NCI-H146 (cell line): Measurements from ENCODE around the gene MTOR.
"Not testable (repeated sequence)": the region's sequence is repeated elsewhere in the genome, so short reads cannot be mapped to it uniquely, and the experiment has no call there.

Experiments
- DNase-seq: peaks from one replicate; lab custom pipeline; 2025; lab: John Stamatoyannopoulos, UW

The MTOR gene

GRCh38 chr1:11107599-11107998, 154.8 kb downstream of the MTOR start:
- no peak for DNase-seq

DNA sequence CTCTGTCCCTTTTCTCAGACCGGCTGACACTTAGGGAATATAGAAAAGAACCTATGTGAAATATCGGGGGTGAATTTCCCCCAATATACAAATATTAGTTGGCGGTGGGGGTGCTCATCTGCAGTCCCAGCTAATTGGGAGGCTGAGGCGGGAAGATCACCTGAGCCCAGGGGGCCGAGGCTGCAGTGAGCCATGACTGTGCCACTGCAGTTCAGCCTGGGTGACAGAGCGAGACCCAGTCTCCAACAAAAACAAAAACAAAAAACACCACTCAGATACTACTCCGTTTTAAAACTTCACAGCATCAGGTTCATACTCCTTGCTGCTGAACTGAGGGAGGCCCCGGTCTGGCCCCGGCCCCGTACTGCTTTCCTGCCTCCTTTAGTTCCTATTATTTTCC, 156.8 kb downstream of the MTOR start:
- DNase-seq = no peak

GRCh38 chr1:11101347-11101746, 161.0 kb downstream of the MTOR start:
- no peak for DNase-seq

- not testable (repeated sequence) for DNase-seq
Observed at GRCh38 chr1:11100806-11101205, 161.5 kb downstream of the MTOR start.

DNA sequence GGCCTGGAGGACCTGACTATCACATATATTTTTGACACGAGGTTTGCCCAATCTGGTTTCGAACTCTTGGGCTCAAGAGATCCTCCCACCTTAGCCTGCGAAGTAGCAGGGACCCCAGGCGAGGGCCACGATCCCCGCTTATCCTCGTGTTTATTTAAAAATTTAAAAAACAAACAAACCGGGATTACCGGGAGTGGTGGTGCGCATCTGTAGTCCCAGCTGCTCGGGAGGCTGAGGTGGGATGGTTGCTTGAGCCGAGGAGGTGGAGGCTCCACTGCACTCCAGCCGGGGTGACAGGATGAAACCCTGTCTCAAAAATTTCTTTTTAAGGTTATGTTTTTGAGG, 162.2 kb downstream of the MTOR start:
- DNase-seq = no peak

DNA sequence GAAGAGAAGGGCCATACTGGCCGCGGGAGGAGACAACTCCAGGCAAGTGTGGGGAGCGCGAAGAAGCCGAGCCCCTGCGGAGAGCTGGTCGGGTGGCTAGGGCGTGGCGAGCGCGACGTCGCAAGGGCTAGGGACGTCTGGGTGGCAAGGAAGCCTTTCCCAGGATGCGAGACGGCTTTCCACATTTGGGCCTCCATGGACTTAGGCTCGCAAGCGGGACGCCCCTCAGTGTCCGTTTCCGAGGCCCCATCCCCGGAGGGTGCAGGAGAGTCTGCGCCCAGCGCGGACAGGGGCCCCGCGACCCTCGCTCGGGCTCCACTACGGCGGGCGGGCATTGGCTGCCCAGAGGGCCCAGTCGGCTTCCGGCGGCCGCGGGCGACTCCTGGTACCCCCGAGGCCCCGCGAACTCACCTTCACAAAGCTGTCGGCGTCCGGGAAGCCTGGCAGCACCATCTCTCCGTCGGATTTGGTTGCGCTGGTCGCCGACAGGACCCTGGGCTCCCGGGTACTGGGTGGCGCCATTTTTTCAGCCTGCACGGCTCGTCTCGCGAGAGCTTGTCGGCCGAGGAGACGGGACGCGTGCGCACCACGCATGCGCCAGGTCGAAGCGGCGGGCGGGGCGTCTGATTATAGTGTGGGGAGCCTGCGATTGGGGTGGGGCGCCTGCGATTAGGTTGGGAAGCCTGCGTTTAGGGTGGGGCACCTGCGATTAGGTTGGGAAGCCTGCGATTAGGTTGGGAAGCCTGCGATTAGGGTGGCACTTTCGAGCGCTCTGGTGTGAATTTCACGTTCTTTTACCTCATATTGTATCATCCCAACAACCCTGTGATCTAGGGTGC, 162.8 kb downstream of the MTOR start, which contains the start of gene EXOSC10:
EXOSC10 (minus strand) TSS at position 560 of the 839 bp plus-strand sequence; CDS start at position 522, 38 bp downstream.
- DNase-seq = peak; percentile 84

- no peak for DNase-seq
Observed at GRCh38 chr1:11098931-11099309, 163.4 kb downstream of the MTOR start.

DNA sequence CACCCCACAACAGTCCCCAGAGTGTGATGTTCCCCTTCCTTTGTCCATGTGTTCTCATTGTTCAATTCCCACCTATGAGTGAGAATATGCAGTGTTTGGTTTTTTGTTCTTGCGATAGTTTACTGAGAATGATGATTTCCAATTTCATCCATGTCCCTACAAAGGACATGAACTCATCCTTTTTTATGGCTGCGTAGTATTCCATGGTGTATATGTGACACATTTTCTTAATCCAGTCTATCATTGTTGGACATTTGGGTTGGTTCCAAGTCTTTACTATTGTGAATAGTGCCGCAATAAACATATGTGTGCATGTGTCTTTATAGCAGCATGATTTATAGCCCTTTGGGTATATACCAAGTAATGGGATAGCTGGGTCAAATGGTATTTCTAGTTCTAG, 178.6 kb downstream of the MTOR start:
- DNase-seq = not testable (repeated sequence)

DNA sequence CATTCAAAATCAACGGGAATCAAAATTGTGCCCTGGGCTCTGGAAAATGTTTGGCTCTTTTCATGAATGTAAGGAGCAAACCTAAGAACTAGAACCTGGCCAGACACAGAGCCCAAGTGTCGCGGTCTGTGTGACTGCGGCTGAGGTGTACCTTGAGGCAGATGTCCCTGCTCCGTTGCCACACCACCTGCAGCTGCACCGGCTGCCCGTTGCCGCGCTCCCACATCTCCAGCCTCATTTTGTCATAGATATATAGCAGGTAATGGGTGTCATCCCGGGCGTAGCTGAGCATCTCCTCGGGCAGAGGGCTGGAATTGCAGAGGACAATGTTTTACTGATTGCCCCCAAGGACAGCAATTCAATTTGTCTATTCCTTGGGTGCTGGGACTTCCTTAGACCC, 181.4 kb downstream of the MTOR start:
- DNase-seq = no peak

DNA sequence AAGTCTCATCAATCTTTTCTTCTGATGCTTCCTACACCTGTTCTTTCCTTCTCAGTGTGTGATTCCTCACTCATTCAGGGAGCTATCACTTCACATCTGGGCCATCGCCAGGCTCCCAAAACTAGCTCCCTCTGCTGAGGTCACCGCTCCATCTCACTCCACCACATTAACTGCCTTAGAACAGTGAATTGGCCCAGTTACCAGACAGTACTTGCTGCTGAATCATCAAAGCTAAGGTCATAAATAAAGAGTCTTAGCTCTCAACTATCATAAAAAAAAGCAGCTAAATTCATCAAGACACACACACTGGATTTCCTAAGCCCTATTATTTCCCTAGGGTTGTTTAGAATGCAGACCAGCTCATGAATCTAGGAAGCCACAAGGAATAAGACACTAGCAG, 183.7 kb downstream of the MTOR start:
- DNase-seq = no peak

DNA sequence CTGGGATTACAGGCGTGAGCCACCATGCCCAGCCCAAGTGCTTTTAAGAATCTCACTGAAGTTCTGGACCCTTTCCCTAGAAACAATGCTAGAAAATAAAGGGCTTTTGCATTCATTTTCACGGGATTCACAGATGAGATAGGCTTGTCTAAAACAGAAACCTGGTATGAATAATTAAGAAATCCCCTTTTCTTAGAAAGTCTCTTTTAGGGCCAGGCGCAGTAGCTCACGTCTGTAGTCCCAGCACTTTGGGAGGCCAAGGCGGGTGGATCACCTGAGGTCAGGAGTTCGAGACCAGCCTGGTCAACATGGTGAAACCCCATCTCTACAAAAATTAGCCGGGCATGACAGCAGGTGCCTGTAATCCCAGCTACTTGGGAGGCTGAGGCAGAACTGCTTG, 189.0 kb downstream of the MTOR start:
- not testable (repeated sequence) for DNase-seq

GRCh38 chr1:11072216-11072917, 190.0 kb downstream of the MTOR start:
- peak; percentile 84 for DNase-seq

GRCh38 chr1:11071463-11072215, 190.7 kb downstream of the MTOR start:
- peak; percentile 94 for DNase-seq

- DNase-seq = peak; percentile 42
Observed at GRCh38 chr1:11070876-11071275, 191.5 kb downstream of the MTOR start.

DNA sequence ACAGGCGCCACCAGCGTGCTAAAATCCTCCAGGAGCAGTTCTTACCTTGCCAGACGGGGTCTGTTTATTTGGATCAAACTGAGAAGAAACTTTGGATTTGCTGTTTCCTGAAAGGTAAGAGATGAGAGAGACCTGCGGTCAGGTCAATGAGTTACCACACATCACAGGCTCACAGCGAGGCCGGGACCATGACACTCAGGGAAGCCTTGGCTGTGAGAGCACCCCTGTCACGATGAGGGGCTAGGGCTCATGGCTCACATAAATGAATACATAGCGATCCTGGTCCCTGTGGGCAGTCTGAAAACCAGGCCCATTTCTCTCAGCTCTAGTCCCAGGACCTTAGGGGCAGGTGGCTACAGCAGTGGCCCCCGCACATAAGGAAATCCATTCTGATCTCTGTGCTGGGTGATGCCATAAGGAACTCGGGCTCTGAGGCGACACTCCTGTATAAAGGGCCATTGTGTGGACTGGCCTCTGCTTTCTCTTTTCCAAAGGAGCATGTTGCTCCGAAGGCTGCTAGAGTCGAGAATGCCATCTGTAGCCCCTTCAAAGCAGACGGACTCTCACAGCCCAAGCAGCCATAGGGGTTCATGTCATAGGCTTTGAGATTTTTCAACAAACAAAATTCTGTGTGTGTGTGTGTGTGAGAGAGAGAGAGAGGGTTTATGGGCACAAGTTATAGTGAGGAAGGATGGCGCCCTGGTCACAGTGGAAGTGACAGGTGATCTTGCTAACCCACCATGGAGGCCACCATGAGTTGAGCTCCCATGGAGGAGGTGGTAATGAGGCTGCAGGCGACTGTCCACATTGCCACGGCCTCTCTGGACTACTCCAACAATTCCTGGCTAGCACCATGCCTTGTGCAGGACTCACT, 193.5 kb downstream of the MTOR start:
- DNase-seq = no peak

GRCh38 chr1:11067716-11068599, 194.4 kb downstream of the MTOR start:
- DNase-seq = no peak

DNA sequence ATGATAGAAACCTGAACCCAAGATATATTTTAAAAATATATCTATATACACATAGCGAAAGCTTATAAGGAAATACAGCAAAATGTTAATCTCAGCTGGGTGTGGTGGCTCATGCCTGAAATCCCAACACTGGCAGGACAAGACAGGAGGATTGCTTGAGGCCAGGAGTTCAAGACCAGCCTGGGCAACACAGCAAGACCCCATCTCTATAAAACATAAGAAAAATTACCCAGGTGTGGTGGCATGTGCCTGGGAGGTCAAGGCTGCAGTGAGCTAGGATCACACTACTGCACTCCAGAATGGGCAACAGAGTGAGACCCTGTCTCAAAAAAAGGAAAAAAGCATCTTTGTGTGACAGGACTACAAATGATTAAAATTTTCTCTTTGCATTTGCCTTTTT, 196.6 kb downstream of the MTOR start:
- DNase-seq = no peak

GRCh38 chr1:11064942-11065341, 197.4 kb downstream of the MTOR start:
- no peak for DNase-seq

DNA sequence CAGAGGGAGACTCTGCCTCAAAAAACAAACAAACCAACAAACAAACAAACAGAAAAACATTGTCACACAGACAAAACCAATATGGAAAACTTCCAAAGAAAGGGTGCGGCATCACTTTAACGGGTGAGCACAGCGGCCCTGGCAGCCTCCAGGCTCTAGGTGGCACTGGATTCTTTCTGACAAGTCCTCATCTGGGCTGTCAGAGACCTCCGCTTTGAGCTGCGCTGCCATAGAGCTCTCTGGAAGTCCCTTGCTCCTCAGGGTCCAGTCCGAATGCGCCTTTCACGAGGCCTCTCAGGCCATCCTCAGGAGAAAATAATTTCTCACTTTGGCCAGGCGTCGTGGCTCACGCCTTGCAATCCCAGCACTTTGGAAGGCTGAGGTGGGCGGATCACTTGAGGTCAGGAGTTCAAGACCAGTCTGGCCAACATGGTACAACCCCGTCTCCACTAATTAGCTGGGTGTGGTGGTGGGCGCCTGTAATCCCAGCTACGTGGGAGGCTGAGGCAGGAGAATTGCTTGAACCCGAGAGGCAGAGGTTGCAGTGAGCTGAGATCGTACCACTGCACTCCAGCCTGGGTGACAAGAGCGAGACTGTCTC, 198.3 kb downstream of the MTOR start:
- not testable (repeated sequence) for DNase-seq

DNA sequence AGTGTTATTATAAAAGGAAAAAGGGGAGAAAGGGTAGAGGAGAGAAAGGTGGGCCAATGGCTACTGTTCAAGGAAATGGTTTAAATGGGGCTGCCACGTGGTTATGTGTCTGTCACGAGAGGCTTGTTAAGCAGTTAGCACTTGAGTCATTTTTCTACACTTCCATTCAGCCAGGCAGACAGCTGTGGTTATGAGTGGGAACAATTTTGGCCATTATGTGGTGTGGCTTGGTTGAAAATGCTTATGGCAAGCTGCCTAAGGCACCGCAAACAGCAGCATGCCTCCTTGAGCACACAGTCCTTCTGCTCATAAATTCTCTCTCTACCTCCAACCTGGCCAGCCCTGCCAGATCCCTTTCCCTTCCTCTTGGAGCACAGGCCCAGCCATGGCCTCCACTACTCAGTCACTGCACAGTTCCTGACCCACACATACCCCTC, 199.4 kb downstream of the MTOR start:
- no peak for DNase-seq
